K562 (cell line): ENCODE measurements around the gene TFEB. TPM values are rescaled to one million over a fixed set of nuclear protein-coding genes. Genes with fewer than 3 reads are reported as not detected.

Source experiments
- HOXB6 ChIP-seq: fragments of 250-450 bp; sonication (Bioruptor Pico); IDR thresholded peaks from 2 replicates; pipeline ENCODE4 v1.5.1; 2022; ENCODE audit warnings: mild to moderate bottlenecking, borderline replicate concordance
- MTA2 ChIP-seq: fragments of 450-650 bp; IDR thresholded peaks from 2 replicates; pipeline ENCODE4 v1.6.1; 2016; ENCODE audit warnings: low read depth
- NFATC3 ChIP-seq: fragments of 450-650 bp; IDR thresholded peaks from 2 replicates; pipeline ENCODE4 v1.6.1; 2017; ENCODE audit warnings: mild to moderate bottlenecking
- PHF8 ChIP-seq: fragments of 200-600 bp; sonication (generic); IDR thresholded peaks from 2 replicates; pipeline ENCODE4 v1.6.1; 2012; ENCODE audit warnings: mixed run types, mild to moderate bottlenecking, inconsistent platforms, low read length, moderate library complexity, borderline replicate concordance
- SIX5 ChIP-seq, 2 experiments: IDR thresholded peaks; 2 replicates each; pipeline ENCODE4 v1.6.1; 2011; ENCODE audit warnings: low read length in 2 of 2, borderline replicate concordance in 1 of 2, low read depth in 1 of 2, mild to moderate bottlenecking in 1 of 2, moderate library complexity in 1 of 2; ENCODE audit not compliant: insufficient read depth in 1 of 2
- U2AF2 ChIP-seq: fragments of 200-400 bp; formaldehyde crosslinking; optimal IDR thresholded peaks from 2 replicates; pipeline ENCODE3; 2017; ENCODE audit warnings: low read depth, mild to moderate bottlenecking, low read length
- WHSC1 ChIP-seq: IDR thresholded peaks from one replicate; pipeline ENCODE4 v1.6.1; 2012; ENCODE audit warnings: low read length, control low read depth, inconsistent platforms
- polyA plus RNA-seq, 8 experiments: library from polyadenylated mRNA; depleted of rRNA in 4 of 8; stranded (reverse) in 5 of 8; unstranded in 3 of 8; fragments of >200 nt; fragmentation: Nextera tagmentation in 2 of 8; fragmentation: Illumina TruSeq in 1 of 8; extraction: Ambion mirVana in 2 of 8; extraction: Trizol in 1 of 8; gene quantifications; 2 replicates each; pipeline versions ENCODE4 v1.2.1 to v1.2.3, GENCODE V29; 2011 to 2014; ENCODE audit warnings: inconsistent platforms in 1 of 8, missing spikeins in 1 of 8
- total RNA-seq, 7 experiments: library from RNA; depleted of rRNA in 6 of 7; stranded (reverse); fragments of >200 nt in 6 of 7; fragmentation: Illumina TruSeq in 2 of 7; extraction: Trizol in 2 of 7; gene quantifications; 2 replicates each; pipeline versions ENCODE4 v1.2.1 to v1.2.3, GENCODE V29; 2011 to 2021; ENCODE audit warnings: low replicate concordance in 1 of 7
- TF ChIP-seq, protein P1 (sequence below): sonication (generic); formaldehyde crosslinking; IDR thresholded peaks from 2 replicates; pipeline ENCODE4 v1.8.1; 2023; ENCODE audit warnings: mild to moderate bottlenecking, missing genetic modification reagents
- TF ChIP-seq, protein P2 (sequence below): IDR thresholded peaks from 2 replicates; pipeline ENCODE4 v1.6.1; 2011; ENCODE audit not compliant: insufficient read length; ENCODE audit errors: extremely low read depth
- TF ChIP-seq, protein P3 (sequence below): fragments of 450-650 bp; IDR thresholded peaks from 2 replicates; pipeline ENCODE4 v1.6.1; 2017; ENCODE audit warnings: mild to moderate bottlenecking, moderate library complexity

Gene TFEB
- total and polyA plus RNA-seq, 9 of the 15 experiments (the other 6 are each of a cell fraction or from before 2014, with no cell fraction given): 0.04 to 4.7 (median 2.0) TPM

DNA sequence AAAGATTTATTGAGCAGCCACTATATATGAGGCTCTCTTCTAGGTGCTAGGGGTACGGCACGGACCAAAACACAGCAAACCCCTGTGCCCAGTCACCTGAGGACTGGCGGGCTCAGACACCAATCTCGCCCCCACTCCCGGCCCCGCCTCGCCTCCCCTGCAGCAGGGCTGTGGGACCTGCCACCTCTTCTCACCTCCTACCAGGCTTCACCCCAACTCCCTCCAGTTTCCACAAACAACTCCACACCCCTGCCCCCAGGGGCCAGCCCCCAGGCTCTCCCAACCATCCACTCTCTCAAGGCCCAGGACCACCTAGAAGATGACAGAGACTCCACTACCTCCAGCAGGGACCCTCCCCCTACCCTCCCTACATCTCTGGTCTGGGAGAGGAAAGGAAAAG lies 6.5 kb downstream of the TFEB start (continued):
- TF ChIP-seq, protein P1, sequence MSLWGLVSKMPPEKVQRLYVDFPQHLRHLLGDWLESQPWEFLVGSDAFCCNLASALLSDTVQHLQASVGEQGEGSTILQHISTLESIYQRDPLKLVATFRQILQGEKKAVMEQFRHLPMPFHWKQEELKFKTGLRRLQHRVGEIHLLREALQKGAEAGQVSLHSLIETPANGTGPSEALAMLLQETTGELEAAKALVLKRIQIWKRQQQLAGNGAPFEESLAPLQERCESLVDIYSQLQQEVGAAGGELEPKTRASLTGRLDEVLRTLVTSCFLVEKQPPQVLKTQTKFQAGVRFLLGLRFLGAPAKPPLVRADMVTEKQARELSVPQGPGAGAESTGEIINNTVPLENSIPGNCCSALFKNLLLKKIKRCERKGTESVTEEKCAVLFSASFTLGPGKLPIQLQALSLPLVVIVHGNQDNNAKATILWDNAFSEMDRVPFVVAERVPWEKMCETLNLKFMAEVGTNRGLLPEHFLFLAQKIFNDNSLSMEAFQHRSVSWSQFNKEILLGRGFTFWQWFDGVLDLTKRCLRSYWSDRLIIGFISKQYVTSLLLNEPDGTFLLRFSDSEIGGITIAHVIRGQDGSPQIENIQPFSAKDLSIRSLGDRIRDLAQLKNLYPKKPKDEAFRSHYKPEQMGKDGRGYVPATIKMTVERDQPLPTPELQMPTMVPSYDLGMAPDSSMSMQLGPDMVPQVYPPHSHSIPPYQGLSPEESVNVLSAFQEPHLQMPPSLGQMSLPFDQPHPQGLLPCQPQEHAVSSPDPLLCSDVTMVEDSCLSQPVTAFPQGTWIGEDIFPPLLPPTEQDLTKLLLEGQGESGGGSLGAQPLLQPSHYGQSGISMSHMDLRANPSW: no peak
- TF ChIP-seq WHSC1 (no peak), HOXB6 (CRISPR knock-in tag) (no peak), SIX5 (IDR thresholded peaks at IDR 0.05; ENCODE audit: borderline replicate concordance in 1 of 2, insufficient read depth in 1 of 2, low read depth in 1 of 2, low read length in 2 of 2) (no peak), PHF8 (no peak), MTA2 (no peak), NFATC3 (no peak), U2AF2 (no peak)
- TF ChIP-seq, protein P2, sequence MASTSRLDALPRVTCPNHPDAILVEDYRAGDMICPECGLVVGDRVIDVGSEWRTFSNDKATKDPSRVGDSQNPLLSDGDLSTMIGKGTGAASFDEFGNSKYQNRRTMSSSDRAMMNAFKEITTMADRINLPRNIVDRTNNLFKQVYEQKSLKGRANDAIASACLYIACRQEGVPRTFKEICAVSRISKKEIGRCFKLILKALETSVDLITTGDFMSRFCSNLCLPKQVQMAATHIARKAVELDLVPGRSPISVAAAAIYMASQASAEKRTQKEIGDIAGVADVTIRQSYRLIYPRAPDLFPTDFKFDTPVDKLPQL: no peak
- TF ChIP-seq, protein P3, sequence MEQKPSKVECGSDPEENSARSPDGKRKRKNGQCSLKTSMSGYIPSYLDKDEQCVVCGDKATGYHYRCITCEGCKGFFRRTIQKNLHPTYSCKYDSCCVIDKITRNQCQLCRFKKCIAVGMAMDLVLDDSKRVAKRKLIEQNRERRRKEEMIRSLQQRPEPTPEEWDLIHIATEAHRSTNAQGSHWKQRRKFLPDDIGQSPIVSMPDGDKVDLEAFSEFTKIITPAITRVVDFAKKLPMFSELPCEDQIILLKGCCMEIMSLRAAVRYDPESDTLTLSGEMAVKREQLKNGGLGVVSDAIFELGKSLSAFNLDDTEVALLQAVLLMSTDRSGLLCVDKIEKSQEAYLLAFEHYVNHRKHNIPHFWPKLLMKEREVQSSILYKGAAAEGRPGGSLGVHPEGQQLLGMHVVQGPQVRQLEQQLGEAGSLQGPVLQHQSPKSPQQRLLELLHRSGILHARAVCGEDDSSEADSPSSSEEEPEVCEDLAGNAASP: no peak
- TF ChIP-seq, all 486 proteins: peak for 0
